ENCODE data around the gene TAGLN3.

Gene TAGLN3

GRCh38 chr3:112043621-112044201, 45.0 kb downstream of the TAGLN3 start:
- H3K4me3 ChIP-seq (ENCODE audit: insufficient read depth, low read depth, low read length), result no peak overlapping the region
- no peaks in the 10 kb centered on the region for H3K4me1 ChIP-seq (ENCODE audit: control insufficient read depth, insufficient read depth, low read length)
- no peak overlapping the region for H3K27ac ChIP-seq (ENCODE audit: insufficient read depth, low read depth, low read length, poor library complexity, severe bottlenecking)
- H3K9me3 ChIP-seq (ENCODE audit: control insufficient read depth, low read length), result no peaks in the 10 kb centered on the region
- 8% methylated on average over 7 of the region's 7 CpGs for WGBS, 2 experiments
- H3K27me3 ChIP-seq (ENCODE audit: control insufficient read depth, insufficient read depth, low read length, poor library complexity, severe bottlenecking), result no peaks in the 10 kb centered on the region
- no peaks in the 10 kb centered on the region for H3K36me3 ChIP-seq (ENCODE audit: control insufficient read depth, insufficient read depth, low read length)

GRCh38 chr3:112046599-112046998, 47.9 kb downstream of the TAGLN3 start:
- no peaks in the 10 kb centered on the region for H3K4me1 ChIP-seq (ENCODE audit: control insufficient read depth, insufficient read depth, low read length)
- H3K9me3 ChIP-seq (ENCODE audit: control insufficient read depth, low read length), result no peaks in the 10 kb centered on the region
- no peak overlapping the region for H3K27ac ChIP-seq (ENCODE audit: insufficient read depth, low read depth, low read length, poor library complexity, severe bottlenecking)
- H3K27me3 ChIP-seq (ENCODE audit: control insufficient read depth, insufficient read depth, low read length, poor library complexity, severe bottlenecking), result no peaks in the 10 kb centered on the region
- H3K36me3 ChIP-seq (ENCODE audit: control insufficient read depth, insufficient read depth, low read length), result no peaks in the 10 kb centered on the region
- 75% methylated on average over 4 of the region's 4 CpGs; no CpG with 5 or more reads in 1 of the 2 experiments for WGBS, 2 experiments
- H3K4me3 ChIP-seq (ENCODE audit: insufficient read depth, low read depth, low read length), result no peak overlapping the region

DNA sequence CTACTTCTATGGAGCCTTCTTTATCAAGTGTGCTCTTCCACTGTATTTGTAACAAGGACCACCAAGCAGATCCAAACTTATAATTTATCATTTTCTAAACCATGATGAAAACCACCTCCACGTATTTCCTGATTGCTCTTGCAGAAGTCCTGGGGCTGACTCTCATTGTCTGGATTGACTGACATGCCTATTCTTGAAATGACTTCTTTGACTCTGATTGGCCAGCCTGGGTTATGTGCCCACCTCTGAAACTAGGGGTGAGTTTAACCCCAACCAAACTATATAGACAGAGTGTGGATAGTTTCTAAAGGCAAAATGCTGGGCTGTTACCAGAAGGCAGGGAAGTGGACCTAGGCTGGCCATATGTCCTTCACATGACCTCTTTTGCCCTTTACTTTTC, 48.5 kb downstream of the TAGLN3 start:
- Histone ChIP-seq H3K36me3 (ENCODE audit: control insufficient read depth, insufficient read depth, low read length) (no peaks in the 10 kb centered on the region), H3K27me3 (ENCODE audit: control insufficient read depth, insufficient read depth, low read length, poor library complexity, severe bottlenecking) (no peaks in the 10 kb centered on the region)
- 78 to 83% methylated on average over 1 of the region's 1 CpG for WGBS, 2 experiments

DNA sequence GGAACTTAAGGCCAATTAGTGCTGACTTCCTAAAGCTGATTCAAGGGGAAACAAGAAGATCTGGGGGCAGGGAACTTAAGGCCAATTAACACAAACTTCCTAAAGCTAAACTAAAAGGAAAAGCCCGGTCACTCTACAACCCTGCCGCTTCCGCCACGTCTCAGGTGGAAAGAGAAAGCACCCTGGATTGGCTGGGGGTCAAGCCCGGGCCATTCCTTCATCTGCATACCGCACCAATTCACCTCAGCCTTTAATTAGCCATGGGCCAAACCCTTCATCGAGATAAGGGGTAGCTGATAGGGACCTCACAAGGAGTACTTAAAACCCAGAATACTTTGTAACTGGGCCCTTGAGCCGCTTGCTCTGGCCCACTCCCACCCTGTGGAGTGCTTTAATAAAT, 50.2 kb downstream of the TAGLN3 start:
- H3K27ac ChIP-seq (ENCODE audit: insufficient read depth, low read depth, low read length, poor library complexity, severe bottlenecking), result no peak overlapping the region
- H3K4me3 ChIP-seq (ENCODE audit: insufficient read depth, low read depth, low read length), result no peak overlapping the region
- no peaks in the 10 kb centered on the region for H3K9me3 ChIP-seq (ENCODE audit: control insufficient read depth, low read length)
- peaks cover 15% of the 10 kb centered on the region for H3K4me1 ChIP-seq (ENCODE audit: control insufficient read depth, insufficient read depth, low read length)
- 58 to 59% methylated on average over 8 of the region's 8 CpGs for WGBS, 2 experiments
- no peaks in the 10 kb centered on the region for H3K27me3 ChIP-seq (ENCODE audit: control insufficient read depth, insufficient read depth, low read length, poor library complexity, severe bottlenecking)
- no peaks in the 10 kb centered on the region for H3K36me3 ChIP-seq (ENCODE audit: control insufficient read depth, insufficient read depth, low read length)

More for the DNA sequence above, 48.5 kb downstream of the TAGLN3 start:
- Histone ChIP-seq H3K4me3 (ENCODE audit: insufficient read depth, low read depth, low read length) (no peak overlapping the region), H3K27ac (ENCODE audit: insufficient read depth, low read depth, low read length, poor library complexity, severe bottlenecking) (no peak overlapping the region), H3K4me1 (ENCODE audit: control insufficient read depth, insufficient read depth, low read length) (no peaks in the 10 kb centered on the region), H3K9me3 (ENCODE audit: control insufficient read depth, low read length) (no peaks in the 10 kb centered on the region)

- Histone ChIP-seq H3K27me3 (ENCODE audit: control insufficient read depth, insufficient read depth, low read length, poor library complexity, severe bottlenecking) (no peaks in the 10 kb centered on the region), H3K36me3 (ENCODE audit: control insufficient read depth, insufficient read depth, low read length) (no peaks in the 10 kb centered on the region), H3K27ac (ENCODE audit: insufficient read depth, low read depth, low read length, poor library complexity, severe bottlenecking) (no peak overlapping the region), H3K4me1 (ENCODE audit: control insufficient read depth, insufficient read depth, low read length) (peaks cover 17% of the 10 kb centered on the region), H3K9me3 (ENCODE audit: control insufficient read depth, low read length) (no peaks in the 10 kb centered on the region), H3K4me3 (ENCODE audit: insufficient read depth, low read depth, low read length) (no peak overlapping the region)
- WGBS, 2 experiments, result 0 to 13% methylated on average over 1 of the region's 1 CpG
Observed at GRCh38 chr3:112053229-112053628, 54.5 kb downstream of the TAGLN3 start.

DNA sequence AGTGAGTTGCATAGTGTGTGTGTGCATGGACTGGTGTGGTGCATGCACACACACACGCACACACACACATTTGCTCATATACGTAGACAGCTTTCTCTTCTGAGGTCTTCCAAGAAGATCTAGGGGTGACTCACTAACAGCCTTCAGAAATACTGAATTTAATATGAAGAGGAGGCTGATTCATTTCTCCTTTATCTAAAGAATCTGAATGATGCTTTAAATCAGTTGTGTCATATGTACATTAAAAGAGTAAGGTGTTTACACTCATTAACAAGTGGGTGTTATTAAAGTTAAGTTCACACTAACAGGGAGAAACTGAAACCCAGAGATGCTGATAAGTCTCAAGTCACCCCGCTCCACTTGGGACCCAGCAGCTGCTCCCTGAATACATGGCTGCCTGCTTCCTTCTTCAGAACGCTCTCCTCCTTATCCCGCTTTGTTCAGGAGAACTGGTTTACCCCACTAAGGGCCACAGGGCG, 57.8 kb downstream of the TAGLN3 start:
- 89 to 97% methylated on average over 6 of the region's 6 CpGs for WGBS, 2 experiments
- peaks cover 17% of the 10 kb centered on the region for H3K4me1 ChIP-seq (ENCODE audit: control insufficient read depth, insufficient read depth, low read length)
- H3K4me3 ChIP-seq (ENCODE audit: insufficient read depth, low read depth, low read length), result no peak overlapping the region
- no peak overlapping the region for H3K27ac ChIP-seq (ENCODE audit: insufficient read depth, low read depth, low read length, poor library complexity, severe bottlenecking)
- no peaks in the 10 kb centered on the region for H3K27me3 ChIP-seq (ENCODE audit: control insufficient read depth, insufficient read depth, low read length, poor library complexity, severe bottlenecking)
- H3K36me3 ChIP-seq (ENCODE audit: control insufficient read depth, insufficient read depth, low read length), result no peaks in the 10 kb centered on the region
- H3K9me3 ChIP-seq (ENCODE audit: control insufficient read depth, low read length), result no peaks in the 10 kb centered on the region

DNA sequence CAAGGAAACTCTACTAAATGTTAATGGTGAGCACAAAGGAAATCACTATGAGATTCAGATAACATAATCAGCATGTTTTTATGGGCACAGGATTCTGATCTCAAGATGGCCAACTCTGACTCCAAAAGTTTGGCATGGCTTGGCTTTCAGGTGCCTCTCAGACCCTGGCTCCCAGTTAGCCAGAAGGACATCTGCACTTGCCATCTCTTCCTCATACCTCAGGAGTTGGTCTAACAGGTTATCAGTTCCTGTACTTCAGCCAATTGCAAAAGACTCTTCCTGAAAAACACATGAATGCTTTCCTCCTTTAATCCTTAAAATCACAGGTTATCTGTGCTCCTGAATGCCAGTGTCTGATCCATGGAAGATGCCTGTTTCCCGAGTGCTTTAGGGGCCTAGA, 60.8 kb downstream of the TAGLN3 start:
- Histone ChIP-seq H3K9me3 (ENCODE audit: control insufficient read depth, low read length) (no peaks in the 10 kb centered on the region), H3K4me3 (ENCODE audit: insufficient read depth, low read depth, low read length) (no peak overlapping the region), H3K36me3 (ENCODE audit: control insufficient read depth, insufficient read depth, low read length) (no peaks in the 10 kb centered on the region), H3K27ac (ENCODE audit: insufficient read depth, low read depth, low read length, poor library complexity, severe bottlenecking) (no peak overlapping the region), H3K4me1 (ENCODE audit: control insufficient read depth, insufficient read depth, low read length) (no peaks in the 10 kb centered on the region), H3K27me3 (ENCODE audit: control insufficient read depth, insufficient read depth, low read length, poor library complexity, severe bottlenecking) (no peaks in the 10 kb centered on the region)
- 87 to 98% methylated on average over 1 of the region's 1 CpG for WGBS, 2 experiments

DNA sequence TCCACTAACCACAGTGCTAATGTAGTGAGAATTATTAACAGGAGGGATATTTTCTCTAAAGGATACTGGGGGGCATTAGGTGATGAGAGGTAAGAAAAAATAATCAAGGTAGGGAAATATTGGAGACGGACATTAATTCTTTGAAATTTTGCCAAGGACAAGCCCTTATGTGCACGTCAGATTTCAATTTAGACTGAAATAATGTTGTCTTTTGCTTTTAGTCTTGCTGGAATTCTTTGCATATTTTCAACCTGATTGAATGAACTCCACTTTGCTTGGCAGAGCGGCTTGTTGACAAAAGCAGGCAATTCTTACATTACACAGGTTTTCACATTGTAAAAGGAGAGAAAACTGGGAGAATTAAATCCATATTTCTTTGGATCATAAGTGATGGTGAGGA, 62.4 kb downstream of the TAGLN3 start:
- H3K27me3 ChIP-seq (ENCODE audit: control insufficient read depth, insufficient read depth, low read length, poor library complexity, severe bottlenecking), result no peaks in the 10 kb centered on the region
- H3K9me3 ChIP-seq (ENCODE audit: control insufficient read depth, low read length), result no peaks in the 10 kb centered on the region
- WGBS, 2 experiments, result 95 to 98% methylated on average over 3 of the region's 3 CpGs
- H3K27ac ChIP-seq (ENCODE audit: insufficient read depth, low read depth, low read length, poor library complexity, severe bottlenecking), result no peak overlapping the region
- no peaks in the 10 kb centered on the region for H3K4me1 ChIP-seq (ENCODE audit: control insufficient read depth, insufficient read depth, low read length)
- H3K4me3 ChIP-seq (ENCODE audit: insufficient read depth, low read depth, low read length), result no peak overlapping the region
- H3K36me3 ChIP-seq (ENCODE audit: control insufficient read depth, insufficient read depth, low read length), result no peaks in the 10 kb centered on the region

Measured in ectodermal cell (in vitro differentiated cells).